GM18508 (cell line): Measurements from ENCODE around the gene PARD3.
"Not testable (repeated sequence)": the region's sequence is repeated elsewhere in the genome, so short reads cannot be mapped to it uniquely, and the experiment has no call there.

ENCODE experiments used
- ATAC-seq: cut with Tn5 transposase; IDR thresholded peaks from one replicate; pipeline ENCODE4 v1.9.1; 2021; ENCODE audit warnings: moderate number of reproducible peaks; ENCODE audit not compliant: insufficient read depth, unreplicated experiment

Gene PARD3

GRCh38 chr10:34415039-34415438 is 400.1 kb downstream of the PARD3 start:
- no peak for ATAC-seq

- ATAC-seq, result no peak
Measured at GRCh38 chr10:34413756-34414587, 401.1 kb downstream of the PARD3 start.

GRCh38 chr10:34413214-34413613 is 401.9 kb downstream of the PARD3 start:
- no peak for ATAC-seq

- no peak for ATAC-seq
Measured at GRCh38 chr10:34408956-34409355, 406.1 kb downstream of the PARD3 start.

- ATAC-seq, result no peak
Measured at GRCh38 chr10:34408381-34408780, 406.7 kb downstream of the PARD3 start.

- ATAC-seq, result no peak
Measured at GRCh38 chr10:34407324-34407805, 407.7 kb downstream of the PARD3 start.

GRCh38 chr10:34406463-34407323 is 408.4 kb downstream of the PARD3 start:
- no peak for ATAC-seq

GRCh38 chr10:34405611-34406462 is 409.3 kb downstream of the PARD3 start:
- no peak for ATAC-seq

- ATAC-seq, result no peak
Measured at GRCh38 chr10:34403512-34403911, 411.6 kb downstream of the PARD3 start.

- ATAC-seq, result no peak
Measured at GRCh38 chr10:34400075-34400474, 415.0 kb downstream of the PARD3 start.

- ATAC-seq, result no peak
Measured at GRCh38 chr10:34399013-34399412, 416.1 kb downstream of the PARD3 start.

- ATAC-seq, result no peak
Measured at GRCh38 chr10:34397324-34397723, 417.8 kb downstream of the PARD3 start.

GRCh38 chr10:34396663-34397062 is 418.4 kb downstream of the PARD3 start:
- no peak for ATAC-seq

- no peak for ATAC-seq
Measured at GRCh38 chr10:34392641-34393170, 422.4 kb downstream of the PARD3 start.

- not testable (repeated sequence) for ATAC-seq
Measured at GRCh38 chr10:34391168-34391567, 423.9 kb downstream of the PARD3 start.

- ATAC-seq, result no peak
Measured at GRCh38 chr10:34389801-34390200, 425.3 kb downstream of the PARD3 start.

GRCh38 chr10:34386921-34387320 is 428.2 kb downstream of the PARD3 start:
- ATAC-seq, result no peak

- no peak for ATAC-seq
Measured at GRCh38 chr10:34384372-34384771, 430.7 kb downstream of the PARD3 start.

GRCh38 chr10:34382626-34383025 is 432.5 kb downstream of the PARD3 start:
- no peak for ATAC-seq

GRCh38 chr10:34380856-34381255 is 434.2 kb downstream of the PARD3 start:
- no peak for ATAC-seq
